Measurements from ENCODE around the gene PODNL1. TPM values are rescaled to one million over a fixed set of nuclear protein-coding genes. Genes with fewer than 3 reads are reported as not detected.

PODNL1 gene
- total and polyA plus RNA-seq, 10 of the 15 experiments (the other 5 are each of a cell fraction or from before 2014, with no cell fraction given) = 0.04 to 0.44 TPM; not detected in 8

DNA sequence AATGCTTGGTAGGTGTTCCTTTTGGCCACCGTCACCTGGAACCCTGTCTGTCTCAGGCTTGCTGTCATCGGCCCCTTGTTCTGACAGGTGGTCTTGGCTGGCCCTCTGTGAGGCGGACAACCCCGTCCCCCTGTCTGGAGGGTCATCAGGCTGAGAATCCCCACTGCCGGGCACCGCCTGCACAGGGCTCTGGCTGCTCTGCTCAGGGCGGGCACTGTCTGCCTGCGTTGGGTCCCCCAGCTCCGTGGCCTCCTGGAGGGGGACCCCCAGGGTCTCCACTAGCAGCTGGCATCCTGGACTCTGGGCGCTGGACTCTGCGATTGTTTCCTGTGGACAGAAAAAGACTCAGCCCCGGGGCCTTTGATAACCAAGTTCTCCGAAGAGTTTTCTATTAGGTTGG lies 48.1 kb downstream of the PODNL1 start:
- no peaks in the 10 kb centered on the region for H3K27me3 ChIP-seq (replicated peaks in 1 of 2; ENCODE audit: control insufficient read depth in 2 of 2, insufficient read depth in 2 of 2, low read length in 1 of 2)
- POLR2A ChIA-PET = no interaction called here
- RAD21 ChIA-PET (ENCODE audit: unreplicated experiment) = no interaction called here
- DNase-seq (ENCODE audit: low read depth, low spot score) (no peak), FAIRE-seq (no peak), ATAC-seq (no peak)
- no peaks in the 10 kb centered on the region for H3K9me3 ChIP-seq (replicated peaks; ENCODE audit: control insufficient read depth, insufficient read depth, low read length)
- in situ Hi-C loops (cut with MboI) (loop anchor here (25.0 kb wide), 1 partner anchor 447 kb away; no protein-coding TSS in a partner anchor), intact Hi-C loops (cut with micrococcal nuclease; ENCODE audit: unreplicated experiment) (no loop called here)
- no peaks in the 10 kb centered on the region for H4K20me1 ChIP-seq (ENCODE audit: control insufficient read depth, insufficient read depth)
- no peak overlapping the region for H2AFZ ChIP-seq (ENCODE audit: control insufficient read depth, low read depth, low read length)
- 30% methylated on average over 13 of the region's 13 CpGs for WGBS (ENCODE audit: insufficient coverage, insufficient replicate concordance, low lambda C conversion rate, missing lambda C conversion rate)
- H3K36me3 ChIP-seq (ENCODE audit: control insufficient read depth in 2 of 2, insufficient read depth in 2 of 2, low read length in 1 of 2) = no peaks in the 10 kb centered on the region
- no peak overlapping the region for H3K4me3 ChIP-seq
- H3K27ac ChIP-seq (ENCODE audit: control insufficient read depth, insufficient read depth) = no peak overlapping the region
- BruUV-seq (replicated peaks) = no TSS peak
- H3K4me1 ChIP-seq (ENCODE audit: control insufficient read depth, insufficient read depth, low read length) = no peaks in the 10 kb centered on the region
- no peak overlapping the region for H3K9ac ChIP-seq (ENCODE audit: control insufficient read depth, insufficient read depth, low read length)
- SMC1A ChIA-PET (ENCODE audit: uncharacterized antibody, unreplicated experiment) = no interaction called here
- no peak overlapping the region for H3K4me2 ChIP-seq (ENCODE audit: control insufficient read depth, insufficient read depth)
- no peaks in the 10 kb centered on the region for H3K79me2 ChIP-seq (ENCODE audit: control insufficient read depth, insufficient read depth, low read length)
- TF ChIP-seq STAT3 (IDR thresholded peaks at IDR 0.05; ENCODE audit: low read depth, low read length) (no peak), ZBED1 (IDR thresholded peaks at IDR 0.05; ENCODE audit: borderline replicate concordance) (no peak), TBL1XR1 (IDR thresholded peaks at IDR 0.05; ENCODE audit: low read depth, low read length) (no peak), PAX5 (IDR thresholded peaks at IDR 0.05; ENCODE audit: borderline replicate concordance, low read depth, low read length) (no peak), JUND (IDR thresholded peaks at IDR 0.05; ENCODE audit: low read depth, low read length) (no peak), CHD1 (IDR thresholded peaks at IDR 0.05; ENCODE audit: low read depth, low read length) (no peak), RCOR1 (conservative IDR thresholded peaks at IDR 0.05; ENCODE audit: low read depth, low read length) (no peak), EP300 (IDR thresholded peaks at IDR 0.05; ENCODE audit: borderline replicate concordance in 1 of 2, control insufficient read depth in 1 of 2, low read depth in 2 of 2, low read length in 2 of 2) (no peak), GATAD2B (conservative IDR thresholded peaks at IDR 0.05; ENCODE audit: low read depth) (no peak)
- TF ChIP-seq, protein P1, sequence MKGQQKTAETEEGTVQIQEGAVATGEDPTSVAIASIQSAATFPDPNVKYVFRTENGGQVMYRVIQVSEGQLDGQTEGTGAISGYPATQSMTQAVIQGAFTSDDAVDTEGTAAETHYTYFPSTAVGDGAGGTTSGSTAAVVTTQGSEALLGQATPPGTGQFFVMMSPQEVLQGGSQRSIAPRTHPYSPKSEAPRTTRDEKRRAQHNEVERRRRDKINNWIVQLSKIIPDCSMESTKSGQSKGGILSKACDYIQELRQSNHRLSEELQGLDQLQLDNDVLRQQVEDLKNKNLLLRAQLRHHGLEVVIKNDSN (IDR thresholded peaks at IDR 0.05; ENCODE audit: borderline replicate concordance, extremely low read length, insufficient read depth, low read depth, low read length) = no peak
- TF ChIP-seq, protein P2, sequence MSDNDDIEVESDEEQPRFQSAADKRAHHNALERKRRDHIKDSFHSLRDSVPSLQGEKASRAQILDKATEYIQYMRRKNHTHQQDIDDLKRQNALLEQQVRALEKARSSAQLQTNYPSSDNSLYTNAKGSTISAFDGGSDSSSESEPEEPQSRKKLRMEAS (IDR thresholded peaks at IDR 0.05; ENCODE audit: low read depth, low read length) = no peak
- CTCF ChIA-PET = interaction anchor here (1.1 kb wide), 1 partner anchor 13 kb away, joined by 3 read pairs; no protein-coding TSS in a partner anchor
